HUDEP-2 (cell line): ENCODE results near the gene PAH.

Experiments
- DNase-seq, 76 experiments: peaks; one replicate each; lab custom pipeline; 2025; ENCODE audit not compliant: unreplicated experiment in 76 of 76; lab: John Stamatoyannopoulos, UW

The PAH gene

GRCh38 chr12:102917026-102917787, at the start of gene PAH:
Gene PAH, minus strand, starts transcription at chr12:102917244. Its CDS starts 114 bp downstream, at chr12:102917130.
- DNase-seq: peak in 4 of 76 experiments; percentile 2 to 9 (median 4)

- no peak for DNase-seq
These were observed 49.3 kb upstream of the PAH start for GRCh38 chr12:102966200-102966863.

GRCh38 chr12:102965281-102966155, 48.5 kb upstream of the PAH start:
- DNase-seq: no peak

- DNase-seq: no peak
These were observed 47.8 kb upstream of the PAH start for GRCh38 chr12:102964872-102965271.

- DNase-seq: no peak
These were observed 46.8 kb upstream of the PAH start for GRCh38 chr12:102963796-102964195.

GRCh38 chr12:102962986-102963385, 45.9 kb upstream of the PAH start:
- DNase-seq: no peak

GRCh38 chr12:102962532-102962931, 45.5 kb upstream of the PAH start:
- DNase-seq: no peak

- no peak for DNase-seq
These were observed 44.4 kb upstream of the PAH start for GRCh38 chr12:102961466-102961855.

GRCh38 chr12:102960766-102961465, 43.9 kb upstream of the PAH start:
- DNase-seq: no peak

- DNase-seq: no peak
These were observed 42.3 kb upstream of the PAH start for GRCh38 chr12:102959391-102959790.

GRCh38 chr12:102958830-102959176, 41.8 kb upstream of the PAH start:
- DNase-seq: no peak

- DNase-seq: peak in 1 of 76 experiments; percentile 5
These were observed 41.2 kb upstream of the PAH start for GRCh38 chr12:102958073-102958829.

GRCh38 chr12:102957339-102958050, 40.5 kb upstream of the PAH start, which contains the start of gene ASCL1:
Gene ASCL1, plus strand, starts transcription at chr12:102957674. Its CDS starts 571 bp downstream, at chr12:102958245.
- no peak for DNase-seq

GRCh38 chr12:102956738-102957327, 39.8 kb upstream of the PAH start:
- DNase-seq: no peak

GRCh38 chr12:102955926-102956737, 39.1 kb upstream of the PAH start:
- DNase-seq: no peak

GRCh38 chr12:102954134-102954533, 37.1 kb upstream of the PAH start:
- no peak for DNase-seq

- DNase-seq: no peak
These were observed 36.2 kb upstream of the PAH start for GRCh38 chr12:102953221-102953620.

GRCh38 chr12:102951841-102952240, 34.8 kb upstream of the PAH start:
- no peak for DNase-seq
